GM18873 (cell line): ENCODE results near the gene KCP.

Experiments used
- ATAC-seq: cut with Tn5 transposase; IDR thresholded peaks from one replicate; pipeline ENCODE4 v1.9.1; 2021; ENCODE audit warnings: mild to moderate bottlenecking, moderate library complexity, moderate number of reproducible peaks; ENCODE audit not compliant: unreplicated experiment, low FRiP score

KCP gene

GRCh38 chr7:128908750-128909624, 1.5 kb downstream of the KCP start:
- ATAC-seq, result no peak

DNA sequence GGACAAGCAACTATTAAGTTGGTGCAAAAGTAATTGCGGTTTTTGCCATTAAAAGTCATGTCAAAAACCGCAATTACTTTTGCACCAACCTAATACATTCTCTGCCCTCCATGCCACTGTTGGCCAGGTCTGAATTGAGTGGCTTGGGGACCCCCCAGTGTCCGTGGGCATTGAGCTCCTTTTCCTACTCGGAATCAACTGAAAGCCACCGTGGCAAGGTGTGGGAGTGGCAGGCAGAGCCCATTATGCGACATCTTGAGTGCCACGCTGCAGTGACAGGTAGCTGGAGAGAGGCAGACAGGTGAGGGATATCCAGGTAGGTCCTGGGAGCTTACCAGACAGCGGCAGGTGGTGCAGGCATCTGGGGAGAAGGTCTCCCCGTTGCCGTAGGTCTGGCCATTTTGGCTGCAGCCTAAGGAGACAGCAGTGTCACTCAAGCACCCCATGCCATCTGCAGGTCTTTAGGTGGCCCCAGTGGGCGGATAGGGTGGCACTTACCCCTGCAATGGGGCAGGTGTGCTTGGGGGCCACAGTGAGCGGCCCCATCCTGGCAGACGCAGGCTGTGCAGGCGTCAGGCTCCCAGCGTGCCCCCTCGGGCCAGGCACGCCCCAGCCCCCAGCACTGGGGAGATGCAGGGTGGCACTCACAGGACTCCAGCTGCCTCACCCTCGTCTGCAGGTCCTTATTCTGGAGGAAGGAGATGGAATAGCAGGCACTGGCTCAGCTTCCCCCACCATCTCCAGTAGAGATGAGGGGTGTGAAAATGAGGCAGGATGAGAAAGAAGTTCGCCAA, 3.5 kb downstream of the KCP start:
- no peak for ATAC-seq

DNA sequence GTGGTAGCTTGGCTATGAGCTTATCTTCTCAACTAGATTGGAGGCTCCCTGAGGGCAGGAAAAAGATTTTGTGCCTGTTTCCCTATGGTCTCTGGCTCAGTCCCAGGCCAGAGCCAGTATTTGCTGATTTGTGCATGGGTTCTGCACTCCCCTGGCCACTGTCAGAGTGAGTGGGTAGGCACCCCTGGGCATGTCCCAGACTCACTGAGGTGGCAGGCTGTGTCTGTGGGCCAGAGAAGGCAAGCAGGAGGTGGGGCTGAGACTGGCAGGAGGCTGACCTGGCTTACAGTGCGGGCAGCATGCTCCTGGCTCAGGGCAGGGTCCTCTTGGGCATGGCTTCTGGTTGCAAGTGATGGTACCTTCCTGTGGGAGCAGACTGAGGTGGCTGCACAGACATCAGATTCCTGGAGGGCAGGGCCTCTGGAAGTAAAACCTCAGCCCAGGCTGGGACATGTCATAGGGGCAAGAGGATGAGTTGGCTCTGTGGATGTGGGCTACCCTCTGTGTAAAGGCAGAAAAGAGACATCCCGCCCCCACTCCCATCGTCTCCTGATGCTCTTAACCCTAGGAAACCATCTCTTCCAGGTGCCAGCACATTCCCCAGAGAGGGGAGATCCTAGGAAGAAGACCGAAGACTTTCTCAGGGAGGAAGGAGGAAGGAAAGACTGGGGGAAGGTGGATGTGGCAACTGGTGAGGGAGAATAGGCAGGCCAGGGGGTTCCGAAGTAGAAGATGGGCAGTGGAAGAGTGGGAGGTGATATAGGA, 4.3 kb downstream of the KCP start:
- ATAC-seq, result no peak

- ATAC-seq, result no peak
Measured at GRCh38 chr7:128904381-128905197, 5.9 kb downstream of the KCP start.

DNA sequence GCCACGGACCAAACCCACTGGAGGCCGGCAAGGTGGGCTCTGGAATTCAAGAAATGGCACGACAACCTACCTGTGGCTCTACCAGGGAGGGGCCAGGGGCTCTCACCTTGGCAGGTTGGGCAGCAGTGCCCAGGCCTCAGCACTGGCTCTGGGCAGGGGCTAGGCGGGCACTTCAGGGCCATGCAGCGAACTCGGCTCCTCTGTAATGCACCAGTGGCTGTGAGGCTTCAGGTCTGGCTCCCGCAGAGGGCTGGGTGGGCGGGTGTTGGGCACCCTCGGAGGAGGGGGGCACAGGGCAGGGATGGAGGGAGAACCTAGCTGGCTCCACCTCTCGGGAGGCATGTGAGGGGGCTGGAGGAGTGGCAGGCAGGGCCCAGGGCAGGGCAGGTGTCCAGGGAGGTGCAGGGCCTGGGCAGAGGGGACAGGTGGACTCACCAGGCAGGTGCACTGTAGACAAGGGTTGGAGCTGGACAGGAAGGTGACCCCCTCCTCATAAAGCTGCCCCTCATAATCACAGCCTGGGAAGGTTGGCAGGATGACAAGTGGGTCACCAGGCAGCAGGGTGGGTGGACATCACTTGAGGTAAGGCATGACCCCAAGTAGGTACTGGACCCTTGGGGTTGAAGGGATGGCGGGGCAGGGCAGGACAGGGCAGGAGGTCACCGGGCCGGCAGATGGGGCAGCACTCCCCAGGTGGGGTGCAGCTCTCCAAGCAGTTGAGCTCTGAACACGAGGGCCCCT, 6.7 kb downstream of the KCP start:
- no peak for ATAC-seq

DNA sequence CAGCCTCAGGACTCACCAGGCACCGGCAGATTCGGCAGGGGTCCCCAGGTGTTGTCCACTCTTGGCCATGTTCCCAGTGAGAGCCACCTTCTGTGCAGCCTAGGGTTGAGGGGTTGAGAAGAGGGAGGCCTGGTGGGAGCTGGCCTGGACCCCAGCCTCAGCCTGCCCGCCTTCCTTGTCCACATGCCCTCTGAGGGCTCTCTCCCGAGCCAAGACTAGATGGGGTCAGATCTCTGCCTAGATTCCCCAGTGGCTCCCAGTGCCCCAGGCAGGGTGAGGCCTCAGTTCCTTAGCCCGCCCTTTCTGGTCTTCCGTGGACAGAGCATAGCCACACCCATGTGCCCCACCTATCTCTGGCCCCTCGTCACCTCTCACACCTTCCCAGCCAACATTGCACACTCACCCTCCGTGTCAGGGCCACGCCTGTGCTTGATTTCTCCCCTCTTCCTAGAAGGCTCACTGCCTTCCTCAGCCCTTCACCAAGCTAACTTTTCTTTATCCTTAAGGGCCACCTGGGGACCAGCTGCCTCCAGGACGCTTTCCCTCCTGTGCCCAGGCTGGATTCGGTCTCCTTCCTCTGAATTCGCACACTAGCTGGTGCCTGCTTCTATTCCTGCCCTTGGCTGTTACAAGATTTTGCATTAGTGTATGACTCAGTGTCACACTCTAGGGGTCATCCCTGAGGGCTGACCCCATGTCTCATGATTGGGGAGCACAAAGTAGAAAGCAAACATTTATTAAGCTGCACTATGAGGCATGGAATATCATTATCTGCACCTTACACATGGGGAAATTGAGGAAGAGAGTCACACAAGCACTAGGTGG, 7.5 kb downstream of the KCP start:
- no peak for ATAC-seq

DNA sequence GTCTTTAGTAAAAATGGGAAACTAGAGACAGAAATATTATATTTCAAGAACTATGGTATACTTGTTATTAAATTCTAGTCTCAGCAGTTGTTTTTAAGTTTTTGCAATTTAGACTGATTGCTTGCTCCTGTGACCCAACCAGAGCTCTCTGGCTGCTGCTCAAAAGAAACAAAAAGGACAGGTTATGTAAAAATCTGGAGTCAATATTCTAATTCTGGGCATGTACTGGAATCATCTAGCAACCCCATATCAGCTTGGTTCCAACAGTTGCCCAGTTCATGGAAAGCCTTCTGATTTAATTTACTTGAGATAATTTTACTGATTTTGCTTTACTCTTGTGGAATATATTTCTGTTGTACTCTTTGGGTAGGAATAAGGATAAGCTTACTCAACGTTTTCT, 10.3 kb downstream of the KCP start:
- no peak for ATAC-seq

GRCh38 chr7:128899392-128899791, 11.1 kb downstream of the KCP start:
- no peak for ATAC-seq

GRCh38 chr7:128895320-128895719, 15.2 kb downstream of the KCP start:
- ATAC-seq, result no peak

- no peak for ATAC-seq
Measured at GRCh38 chr7:128894101-128894440, 16.4 kb downstream of the KCP start.

GRCh38 chr7:128893251-128894100, 17.0 kb downstream of the KCP start:
- no peak for ATAC-seq

- ATAC-seq, result no peak
Measured at GRCh38 chr7:128892521-128893250, 17.8 kb downstream of the KCP start.

DNA sequence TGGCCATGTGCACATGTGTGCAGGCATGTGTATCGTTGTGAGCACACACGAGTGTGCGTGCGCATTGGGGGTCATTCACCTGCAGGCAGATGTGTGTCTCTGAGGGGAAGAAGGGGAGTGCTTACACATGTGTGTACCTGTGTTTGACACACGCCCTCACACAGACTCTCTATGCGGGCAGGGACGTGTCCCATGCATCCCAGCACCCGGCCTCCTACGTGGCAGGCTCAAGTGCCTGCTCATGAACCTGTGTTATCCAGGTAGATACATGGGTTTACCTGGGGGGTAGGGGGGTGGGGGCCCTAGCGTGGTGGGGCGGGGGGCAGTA, 18.6 kb downstream of the KCP start:
- ATAC-seq, result no peak

- no peak for ATAC-seq
Measured at GRCh38 chr7:128891110-128891941, 19.2 kb downstream of the KCP start.

DNA sequence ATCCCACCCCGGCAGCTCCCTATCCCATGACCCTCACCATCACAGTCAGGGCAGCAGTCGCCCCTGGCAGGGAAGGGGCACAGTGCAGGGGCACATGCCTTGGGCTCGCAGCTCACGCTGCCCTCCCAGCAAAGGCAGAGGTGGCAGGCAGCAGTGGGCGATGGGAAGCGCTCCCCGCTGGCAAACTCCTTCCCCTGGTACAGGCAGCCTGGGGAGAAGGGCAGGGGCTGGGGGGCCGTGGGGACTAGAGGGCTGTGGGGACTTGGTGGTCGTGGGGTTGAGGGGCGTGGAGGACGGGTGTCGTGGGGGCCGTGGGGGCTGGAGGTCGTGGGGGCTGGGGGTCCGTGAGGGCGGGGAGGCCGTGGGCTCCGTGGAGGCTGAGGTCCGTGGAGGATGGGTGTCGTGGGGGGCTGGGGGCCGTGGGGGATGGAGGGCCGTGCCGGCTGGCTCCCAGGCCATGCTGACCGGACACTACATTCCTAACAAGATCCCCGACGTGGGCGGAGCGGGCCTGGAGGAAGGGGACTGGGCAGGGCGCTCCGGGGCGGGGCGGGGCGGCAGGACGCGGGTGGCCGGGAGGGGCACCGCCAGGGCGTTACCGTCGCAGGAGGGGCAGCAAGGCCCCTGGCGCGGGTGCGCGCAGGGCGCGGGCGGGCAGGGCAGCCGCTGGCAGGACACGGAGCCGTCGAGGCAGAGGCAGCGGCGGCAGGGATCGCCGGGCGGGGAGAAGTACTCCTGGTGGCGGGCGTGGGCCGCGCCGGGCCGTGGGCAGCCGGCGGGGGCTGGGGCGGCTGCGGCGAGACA, 20.0 kb downstream of the KCP start:
- ATAC-seq, result no peak

GRCh38 chr7:128889121-128889520, 21.4 kb downstream of the KCP start:
- ATAC-seq, result no peak
